ENCODE results near the gene ACOXL.

DNA sequence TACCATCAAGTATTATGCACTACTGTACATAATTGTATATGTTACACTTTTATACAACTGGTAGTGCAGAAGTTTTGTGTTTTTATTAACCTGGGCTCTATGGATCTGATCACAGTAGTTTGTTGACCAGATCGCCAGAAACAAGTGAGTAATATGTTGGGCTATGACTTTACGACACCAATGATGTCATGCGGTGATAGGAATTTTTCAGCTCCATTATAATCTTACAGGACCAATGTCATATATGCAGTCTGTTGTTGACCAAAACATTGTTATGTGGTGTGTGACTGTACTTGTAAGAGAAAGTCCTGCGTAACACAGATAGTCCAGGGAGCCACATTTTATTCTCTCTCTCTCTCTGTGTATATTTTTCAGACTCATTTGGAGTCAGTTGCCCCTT, 4.5 kb upstream of the ACOXL start:
- TF ChIP-seq POLR2A (IDR thresholded peaks at IDR 0.05), result no peak
- TF ChIP-seq, protein P1, sequence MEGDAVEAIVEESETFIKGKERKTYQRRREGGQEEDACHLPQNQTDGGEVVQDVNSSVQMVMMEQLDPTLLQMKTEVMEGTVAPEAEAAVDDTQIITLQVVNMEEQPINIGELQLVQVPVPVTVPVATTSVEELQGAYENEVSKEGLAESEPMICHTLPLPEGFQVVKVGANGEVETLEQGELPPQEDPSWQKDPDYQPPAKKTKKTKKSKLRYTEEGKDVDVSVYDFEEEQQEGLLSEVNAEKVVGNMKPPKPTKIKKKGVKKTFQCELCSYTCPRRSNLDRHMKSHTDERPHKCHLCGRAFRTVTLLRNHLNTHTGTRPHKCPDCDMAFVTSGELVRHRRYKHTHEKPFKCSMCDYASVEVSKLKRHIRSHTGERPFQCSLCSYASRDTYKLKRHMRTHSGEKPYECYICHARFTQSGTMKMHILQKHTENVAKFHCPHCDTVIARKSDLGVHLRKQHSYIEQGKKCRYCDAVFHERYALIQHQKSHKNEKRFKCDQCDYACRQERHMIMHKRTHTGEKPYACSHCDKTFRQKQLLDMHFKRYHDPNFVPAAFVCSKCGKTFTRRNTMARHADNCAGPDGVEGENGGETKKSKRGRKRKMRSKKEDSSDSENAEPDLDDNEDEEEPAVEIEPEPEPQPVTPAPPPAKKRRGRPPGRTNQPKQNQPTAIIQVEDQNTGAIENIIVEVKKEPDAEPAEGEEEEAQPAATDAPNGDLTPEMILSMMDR (IDR thresholded peaks at IDR 0.05), result no peak

Measured in testis (tissue), 2 donors.